Measurements from ENCODE around the gene IL10RA.
"Not testable (repeated sequence)": the region's sequence is repeated elsewhere in the genome, so short reads cannot be mapped to it uniquely, and the experiment has no call there.

Gene IL10RA

GRCh38 chr11:117985953-117986887 lies at the start of gene IL10RA:
TSS of gene IL10RA (plus strand) at chr11:117986394. CDS start at chr11:117986468, 74 bp downstream.
- DNase-seq = peak; percentile 75

GRCh38 chr11:117936973-117937372 lies 49.2 kb upstream of the IL10RA start:
- DNase-seq = peak; percentile 46

GRCh38 chr11:117940736-117941135 lies 45.5 kb upstream of the IL10RA start:
- DNase-seq = no peak

- DNase-seq = peak; percentile 80
Observed at GRCh38 chr11:117941163-117941707, 45.0 kb upstream of the IL10RA start.

GRCh38 chr11:117941976-117942654 lies 44.1 kb upstream of the IL10RA start:
- DNase-seq = no peak

- no peak for DNase-seq
Observed at GRCh38 chr11:117944554-117944953, 41.6 kb upstream of the IL10RA start.

GRCh38 chr11:117945047-117945810 lies 41.0 kb upstream of the IL10RA start:
- no peak for DNase-seq

- DNase-seq = no peak
Observed at GRCh38 chr11:117946156-117946841, 39.9 kb upstream of the IL10RA start.

- peak; percentile 90 for DNase-seq
Observed at GRCh38 chr11:117946842-117947526, 39.2 kb upstream of the IL10RA start.

GRCh38 chr11:117947751-117948150 lies 38.4 kb upstream of the IL10RA start:
- DNase-seq = not testable (repeated sequence)

- DNase-seq = not testable (repeated sequence)
Observed at GRCh38 chr11:117948466-117948865, 37.7 kb upstream of the IL10RA start.

- no peak for DNase-seq
Observed at GRCh38 chr11:117949062-117949461, 37.1 kb upstream of the IL10RA start.

GRCh38 chr11:117950301-117950700 lies 35.9 kb upstream of the IL10RA start:
- DNase-seq = no peak

- DNase-seq = no peak
Observed at GRCh38 chr11:117950993-117951961, 34.9 kb upstream of the IL10RA start.

- no peak for DNase-seq
Observed at GRCh38 chr11:117953024-117953671, 33.0 kb upstream of the IL10RA start.

- no peak for DNase-seq
Observed at GRCh38 chr11:117958949-117959348, 27.2 kb upstream of the IL10RA start.

GRCh38 chr11:117959438-117960149 lies 26.6 kb upstream of the IL10RA start:
- no peak for DNase-seq

GRCh38 chr11:117960406-117960805 lies 25.8 kb upstream of the IL10RA start:
- no peak for DNase-seq

- no peak for DNase-seq
Observed at GRCh38 chr11:117961896-117962295, 24.3 kb upstream of the IL10RA start.
